ENCODE data around the gene MOB1B.
A peak's percentile ranks its signal among the peaks of the same experiment; 100 is the strongest.
"Not testable (repeated sequence)": the region's sequence is repeated elsewhere in the genome, so short reads cannot be mapped to it uniquely, and the experiment has no call there.

The MOB1B gene

DNA sequence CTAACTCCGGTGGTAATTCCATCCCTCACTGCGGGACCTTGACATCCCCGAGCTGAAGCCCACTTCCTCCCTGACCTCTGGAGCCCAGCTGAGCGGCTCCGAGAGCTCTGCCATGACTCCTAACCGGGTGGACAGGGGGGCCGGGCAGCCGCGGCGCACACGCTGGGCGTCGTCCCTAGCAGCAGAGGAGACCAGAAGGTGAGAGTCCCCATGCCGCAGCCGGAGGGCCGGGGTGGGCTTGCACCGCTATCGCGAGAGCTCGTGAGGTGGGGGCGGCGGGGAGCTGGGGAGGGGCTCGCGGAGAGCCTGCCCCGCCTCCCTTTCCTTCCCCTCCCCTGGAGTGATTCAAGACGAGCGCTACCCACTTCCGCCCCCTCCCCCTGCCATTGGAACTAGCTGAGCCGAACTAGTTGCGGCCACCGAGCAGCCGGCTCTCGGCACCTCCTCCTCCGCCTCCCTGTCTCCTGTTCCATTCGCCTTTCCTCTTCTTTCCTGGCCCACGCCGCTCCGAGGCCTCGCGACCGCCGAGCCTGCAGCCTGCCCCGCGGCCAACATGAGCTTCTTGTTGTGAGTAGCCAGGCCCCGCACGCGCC is at the start of gene MOB1B:
TSS of gene MOB1B (plus strand) at position 386 of the 593 bp plus-strand sequence. CDS start at position 554, 168 bp downstream.
- peak; percentile 54 for DNase-seq

DNA sequence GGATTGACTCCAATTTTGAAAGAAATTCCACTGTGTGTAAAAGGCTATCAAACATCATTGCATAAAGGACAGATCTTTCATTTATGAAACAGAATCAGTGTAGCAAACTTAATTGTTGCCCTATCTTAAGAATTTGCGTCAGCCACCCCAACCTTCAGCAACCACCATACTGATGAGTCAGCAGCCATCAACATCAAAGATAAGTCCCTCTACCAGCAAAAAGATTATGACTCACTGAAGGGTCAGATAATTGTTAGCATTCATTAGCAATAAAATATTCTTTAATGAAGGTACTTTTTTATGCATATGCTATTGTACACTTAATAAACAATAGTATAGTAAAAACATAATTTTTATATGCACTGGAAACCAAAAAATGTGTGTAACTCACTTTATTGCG is 46.7 kb upstream of the MOB1B start:
- DNase-seq: no peak

DNA sequence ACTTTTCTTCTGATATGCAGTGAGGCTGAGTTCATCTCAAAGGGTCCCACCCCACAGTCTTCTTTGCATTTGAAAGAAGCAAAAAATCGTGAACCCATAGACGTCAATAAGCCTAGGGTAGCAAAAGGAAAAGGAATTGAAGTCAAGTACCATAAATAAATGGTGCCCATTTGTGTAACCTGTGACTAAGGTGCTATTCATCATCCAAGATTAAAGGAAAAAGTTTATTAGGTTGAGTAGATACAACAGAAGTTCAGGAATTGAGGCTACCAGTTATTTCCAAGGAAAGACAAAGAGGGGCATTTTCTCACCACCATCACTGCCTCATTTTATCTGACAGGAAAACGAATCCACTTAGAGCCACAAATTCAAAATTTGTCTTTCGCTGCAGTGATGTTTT is 43.7 kb upstream of the MOB1B start:
- no peak for DNase-seq

DNA sequence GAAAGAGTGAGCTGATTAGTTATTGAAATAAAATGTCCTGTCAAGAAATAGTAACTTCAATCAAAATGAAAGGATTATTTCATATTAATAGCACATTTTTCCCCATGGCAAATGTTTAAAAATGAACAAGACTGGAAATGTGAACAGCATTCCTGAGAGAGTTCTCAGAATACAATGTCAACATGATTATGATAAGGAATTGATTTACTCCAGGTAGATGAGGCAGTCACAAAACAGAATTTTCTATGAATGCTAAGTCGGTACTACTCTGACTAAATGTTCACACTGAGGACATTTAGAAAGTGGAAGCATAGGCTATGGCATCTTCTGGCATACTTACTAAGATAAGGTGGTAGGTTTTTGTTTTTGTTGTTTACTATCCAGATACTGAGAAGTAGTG is 43.1 kb upstream of the MOB1B start:
- DNase-seq: no peak

DNA sequence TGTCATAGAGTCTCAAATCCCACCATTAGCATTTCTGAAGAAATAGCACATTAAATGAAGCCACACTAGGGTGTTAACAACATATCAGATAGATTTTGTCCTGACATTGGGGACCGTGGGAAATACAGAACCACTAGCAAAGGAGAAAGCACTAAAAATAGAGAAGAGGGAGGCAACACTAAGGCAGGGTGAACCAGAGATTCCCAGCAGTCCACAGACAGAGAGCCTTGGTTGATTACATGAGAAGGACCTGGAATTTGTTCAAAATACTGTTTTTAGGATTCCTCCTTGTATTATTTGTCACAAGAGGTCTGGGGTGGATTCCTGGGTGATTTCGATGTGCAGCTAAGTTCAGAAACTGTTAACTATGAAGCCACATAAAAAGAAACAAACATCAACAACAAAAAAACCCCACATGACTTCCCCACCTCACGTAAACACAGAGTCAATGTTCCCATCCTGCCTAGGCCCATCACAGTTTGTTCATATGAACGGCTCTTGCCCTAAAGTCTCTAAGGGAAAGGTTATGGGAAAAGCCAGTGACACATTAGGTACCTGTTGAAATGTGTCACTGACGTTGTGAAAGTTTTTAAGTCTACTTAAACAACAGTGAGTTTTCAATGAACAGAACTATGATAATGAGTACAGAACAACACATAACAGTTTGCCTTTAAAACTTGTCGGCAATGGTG is 38.9 kb upstream of the MOB1B start:
- DNase-seq: no peak

GRCh38 chr4:70868778-70869177 is 33.4 kb upstream of the MOB1B start:
- DNase-seq: no peak

- no peak for DNase-seq
Observed at GRCh38 chr4:70873216-70873615, 29.0 kb upstream of the MOB1B start.

- no peak for DNase-seq
Observed at GRCh38 chr4:70874268-70875156, 27.7 kb upstream of the MOB1B start.

DNA sequence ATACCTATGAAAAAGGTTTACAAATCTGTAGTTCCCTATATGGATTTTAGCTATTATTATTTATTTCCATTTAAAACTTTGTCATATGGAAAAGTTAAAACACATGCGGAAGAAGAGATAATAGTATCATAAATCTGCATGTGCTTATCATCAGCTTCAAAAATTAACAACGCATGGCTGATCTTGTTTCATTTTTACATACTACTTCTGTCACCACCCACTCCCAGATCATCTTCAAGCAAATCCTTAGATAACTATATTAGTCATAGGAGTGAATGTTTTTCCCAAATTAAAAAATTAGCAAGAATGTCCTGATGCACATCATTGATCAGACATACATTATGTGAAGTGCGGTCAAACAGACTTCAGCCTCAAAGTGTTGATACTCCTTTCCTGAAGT is 24.6 kb upstream of the MOB1B start:
- DNase-seq: no peak

DNA sequence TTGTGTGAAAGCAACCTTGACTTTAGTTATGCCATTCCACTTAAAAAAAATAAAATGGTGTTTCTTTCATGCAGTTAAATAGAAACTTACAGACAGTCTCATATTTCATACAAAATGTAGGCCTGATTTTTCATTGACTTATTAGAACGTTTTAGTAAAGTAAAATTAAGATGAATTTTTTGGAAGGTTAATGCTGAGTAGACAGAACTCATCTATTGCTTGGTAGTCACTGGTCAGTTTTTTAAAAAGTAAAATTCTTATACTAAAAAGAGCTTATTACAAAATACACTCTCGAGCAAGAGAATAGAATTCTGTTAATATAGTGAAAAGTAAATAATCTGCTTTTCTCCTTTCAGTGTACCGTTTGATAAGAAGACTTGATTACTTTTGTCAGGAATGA is 21.4 kb upstream of the MOB1B start:
- DNase-seq: no peak

- DNase-seq: no peak
Observed at GRCh38 chr4:70885174-70885573, 17.0 kb upstream of the MOB1B start.

DNA sequence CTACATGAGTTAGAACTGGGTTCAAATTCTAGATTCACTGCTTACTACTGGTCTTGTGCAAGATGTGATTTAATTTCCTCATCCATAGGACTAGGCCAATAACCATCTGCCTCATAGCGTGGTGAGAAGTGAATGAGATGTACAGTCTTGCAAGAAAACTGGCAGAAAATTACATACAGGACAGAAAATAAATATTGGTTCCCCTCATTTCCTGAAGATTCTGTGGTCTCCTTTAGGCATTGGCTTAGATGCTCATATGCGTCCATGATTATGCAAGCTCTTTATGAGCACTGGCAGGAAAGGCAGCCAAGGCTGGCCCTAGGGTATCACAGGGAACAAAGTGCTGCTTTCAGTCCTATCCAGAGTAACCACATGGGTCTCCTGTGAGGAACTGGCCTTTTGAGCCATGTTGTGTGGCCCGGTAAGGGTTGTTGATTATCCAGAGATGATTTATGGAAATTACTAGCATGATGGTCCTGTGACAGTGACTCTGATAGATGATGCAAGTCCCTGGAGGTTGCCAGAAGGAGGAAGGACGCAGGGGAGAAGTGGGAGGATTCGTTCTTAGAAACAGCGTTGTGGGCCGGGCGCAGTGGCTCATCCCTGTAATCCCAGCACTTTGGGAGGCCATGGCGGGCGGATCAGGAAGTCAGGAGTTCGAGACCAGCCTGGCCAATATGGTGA is 9.9 kb upstream of the MOB1B start:
- no peak for DNase-seq

DNA sequence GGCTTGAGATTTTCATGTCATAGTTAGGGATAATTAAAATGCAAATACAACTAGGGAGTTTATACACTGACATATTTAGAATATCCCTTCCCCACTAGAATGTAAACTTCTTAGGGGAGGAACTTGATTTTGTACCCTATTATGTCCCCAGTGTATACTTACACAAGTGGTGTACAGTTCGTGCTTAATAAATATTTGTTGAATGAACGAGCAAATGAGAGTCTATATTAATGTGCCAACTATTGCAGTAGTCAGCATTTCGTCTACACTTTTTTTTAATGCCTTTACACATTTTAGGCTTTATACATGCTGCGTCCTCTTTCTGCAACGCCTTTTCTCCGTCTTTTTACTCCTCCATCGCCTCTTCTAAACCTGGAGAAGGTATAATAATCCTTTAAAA is 8.4 kb upstream of the MOB1B start:
- DNase-seq: no peak

DNA sequence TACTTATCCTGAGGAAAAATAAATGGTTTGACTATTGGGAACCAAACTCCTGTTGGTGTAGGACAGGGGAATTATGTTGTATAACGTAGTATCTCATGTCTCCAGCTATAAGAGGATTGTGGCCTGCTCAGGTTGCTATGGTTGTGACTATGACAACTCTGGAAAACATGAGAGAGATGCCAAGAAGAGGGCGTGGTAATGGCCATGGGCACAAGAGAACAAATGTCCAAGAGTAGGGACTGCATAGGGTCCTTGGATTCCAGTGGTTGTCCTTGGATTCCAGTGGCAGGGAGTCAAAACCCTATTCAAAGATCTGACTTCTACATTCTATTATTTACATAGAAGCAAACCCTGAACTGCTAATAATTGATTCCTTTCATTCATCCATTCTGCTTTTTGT is 6.8 kb upstream of the MOB1B start:
- no peak for DNase-seq

DNA sequence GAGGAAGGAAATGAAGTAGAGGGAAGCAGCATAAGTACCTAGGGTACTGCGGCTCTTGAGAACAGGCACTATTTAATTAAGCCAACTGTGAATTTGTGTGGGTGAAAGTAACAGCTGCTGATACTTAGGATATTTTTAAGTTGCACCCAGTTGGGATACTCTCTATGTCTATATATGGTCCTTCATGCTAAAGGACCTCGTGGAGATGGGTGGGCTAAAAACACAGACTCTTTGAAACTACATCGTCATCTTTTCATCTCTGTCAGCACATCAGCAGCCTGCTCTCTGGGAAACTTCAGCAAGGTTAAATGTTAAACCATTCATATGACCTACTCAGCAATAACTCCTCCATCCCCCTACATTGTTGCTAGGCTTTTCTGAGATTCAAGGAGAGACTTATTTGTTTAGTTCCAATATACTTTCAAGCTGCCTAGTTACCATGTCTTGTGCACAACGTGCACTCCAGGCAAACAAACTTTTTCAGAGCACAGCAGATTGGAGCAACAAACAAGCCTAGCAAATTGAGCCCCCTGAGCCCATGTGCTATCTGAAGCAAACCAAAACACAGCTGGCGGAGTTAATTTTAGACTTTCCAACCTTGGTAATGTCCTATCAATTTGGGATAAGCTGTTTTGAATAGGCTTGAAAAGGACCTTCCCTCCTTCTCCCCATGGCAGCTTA is 6.2 kb upstream of the MOB1B start:
- DNase-seq: no peak

- not testable (repeated sequence) for DNase-seq
Observed at GRCh38 chr4:70898581-70898980, 3.6 kb upstream of the MOB1B start.

DNA sequence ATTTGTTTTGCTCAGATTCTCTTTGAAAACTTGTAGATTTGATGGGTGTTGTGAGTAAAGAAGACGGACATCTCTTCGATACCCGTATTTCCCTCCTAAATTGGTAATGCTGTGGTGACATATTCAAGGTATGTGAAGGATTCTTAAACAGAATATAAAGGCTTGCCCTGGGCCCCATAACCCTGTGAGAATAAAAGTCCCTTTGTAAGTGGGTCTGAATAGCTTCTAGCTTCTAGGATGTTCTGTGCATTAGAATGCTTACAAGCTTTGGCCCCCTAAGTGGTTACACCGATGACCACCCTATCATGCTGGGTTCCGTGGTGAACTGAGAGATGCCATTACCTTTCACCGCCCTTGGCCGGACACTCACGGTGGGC is 574 bp upstream of the MOB1B start:
- no peak for DNase-seq

GRCh38 chr4:70902577-70903290 is 565 bp downstream of the MOB1B start:
- no peak for DNase-seq

DNA sequence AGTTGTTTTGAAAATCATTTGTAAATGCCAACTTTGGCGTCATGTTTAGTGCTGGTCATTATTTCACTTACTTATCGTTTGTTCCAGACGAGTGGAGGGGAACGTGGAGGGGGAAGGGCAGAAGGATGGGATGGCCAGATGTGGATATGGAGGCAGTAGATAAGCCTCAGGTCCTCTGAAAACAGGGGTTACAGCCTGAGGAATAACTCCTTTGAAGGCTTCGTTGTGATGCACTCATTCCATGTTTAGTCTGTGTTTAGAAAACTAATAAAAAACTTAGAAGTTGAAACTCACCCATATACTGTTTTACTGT is 1.1 kb downstream of the MOB1B start:
- DNase-seq: no peak

GRCh38 chr4:70908993-70909556 is 6.9 kb downstream of the MOB1B start:
- no peak for DNase-seq

DNA sequence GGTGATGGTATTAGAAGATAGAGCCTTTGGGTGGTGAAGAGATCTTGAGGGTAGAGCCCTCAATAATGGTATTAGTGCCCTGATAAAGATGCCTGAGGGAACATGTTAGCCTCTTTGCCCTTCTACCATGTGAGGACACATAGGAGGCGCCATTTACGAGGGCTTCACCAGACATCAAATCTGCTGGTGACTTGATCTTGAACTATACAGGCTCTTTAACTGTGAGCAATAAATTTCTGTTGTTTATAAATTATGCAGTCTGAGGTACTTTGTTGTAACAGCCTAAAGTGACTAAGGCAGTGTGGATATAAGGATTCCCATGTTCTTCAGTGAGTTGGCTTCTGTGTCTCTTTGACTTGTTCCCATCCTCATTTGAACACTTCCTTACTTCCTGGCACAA is 11.8 kb downstream of the MOB1B start:
- no peak for DNase-seq

- DNase-seq: no peak
Observed at GRCh38 chr4:70914631-70915030, 12.5 kb downstream of the MOB1B start.

Data from T1000 (cell line).